Omental fat pad (tissue), 4 donors: Measurements from ENCODE around the gene ARX. TPM values are rescaled to one million over a fixed set of nuclear protein-coding genes. Genes with fewer than 3 reads are reported as not detected.

Source experiments
- ATAC-seq: fragments of 150-250 bp; one replicate; pipeline ENCODE4 v1.9.1; 2016; ENCODE audit warnings: mild to moderate bottlenecking, moderate library complexity; ENCODE audit not compliant: low FRiP score
- DNase-seq: peaks from one replicate; pipeline ENCODE4 v3.0.0-alpha.2; 2019; ENCODE audit warnings: low spot score
- CTCF ChIP-seq, 3 donors: fragments of 450-650 bp; IDR thresholded peaks; one replicate each; pipeline ENCODE4 v1.5.1; 2016 to 2017; ENCODE audit warnings: antibody characterized with exemption in 3 of 3, mild to moderate bottlenecking in 3 of 3, moderate library complexity in 2 of 3
- total RNA-seq, 4 donors: library from RNA; depleted of rRNA; stranded (reverse); fragments of >200 nt; gene quantifications; one replicate each; pipeline ENCODE4 v1.1.0, GENCODE V29; 2016

Gene ARX
- total RNA-seq, 4 donors from 2014 or later = not detected

- DNase-seq = no peak
- TF ChIP-seq CTCF (IDR thresholded peaks at IDR 0.05) = no peak
- no peak for ATAC-seq
Measured at GRCh38 chrX:25001808-25002660, 13.7 kb downstream of the ARX start.

- ATAC-seq = no peak
- DNase-seq = no peak
- no peak for TF ChIP-seq CTCF (IDR thresholded peaks at IDR 0.05)
Measured at GRCh38 chrX:24999511-24999910, 16.3 kb downstream of the ARX start.

GRCh38 chrX:24996096-24996709 is 19.6 kb downstream of the ARX start:
- ATAC-seq (no peak), DNase-seq (no peak)
- TF ChIP-seq CTCF (IDR thresholded peaks at IDR 0.05) = no peak

- no peak for ATAC-seq
- no peak for TF ChIP-seq CTCF (IDR thresholded peaks at IDR 0.05)
- no peak for DNase-seq
Measured at GRCh38 chrX:24993879-24994278, 21.9 kb downstream of the ARX start.

GRCh38 chrX:24990535-24990934 is 25.2 kb downstream of the ARX start:
- no peak for ATAC-seq
- no peak for TF ChIP-seq CTCF (IDR thresholded peaks at IDR 0.05)

GRCh38 chrX:24988314-24988713 is 27.5 kb downstream of the ARX start:
- DNase-seq (no peak), ATAC-seq (no peak)
- TF ChIP-seq CTCF (IDR thresholded peaks at IDR 0.05) = no peak

More at GRCh38 chrX:24990535-24990934, 25.2 kb downstream of the ARX start:
- no peak for DNase-seq

GRCh38 chrX:24987731-24988130 is 28.0 kb downstream of the ARX start:
- no peak for TF ChIP-seq CTCF (IDR thresholded peaks at IDR 0.05)
- DNase-seq (no peak), ATAC-seq (no peak)
